ENCODE measurements around the gene C9orf72.
A peak's percentile ranks its signal among the peaks of the same experiment; 100 is the strongest.

C9orf72 gene

DNA sequence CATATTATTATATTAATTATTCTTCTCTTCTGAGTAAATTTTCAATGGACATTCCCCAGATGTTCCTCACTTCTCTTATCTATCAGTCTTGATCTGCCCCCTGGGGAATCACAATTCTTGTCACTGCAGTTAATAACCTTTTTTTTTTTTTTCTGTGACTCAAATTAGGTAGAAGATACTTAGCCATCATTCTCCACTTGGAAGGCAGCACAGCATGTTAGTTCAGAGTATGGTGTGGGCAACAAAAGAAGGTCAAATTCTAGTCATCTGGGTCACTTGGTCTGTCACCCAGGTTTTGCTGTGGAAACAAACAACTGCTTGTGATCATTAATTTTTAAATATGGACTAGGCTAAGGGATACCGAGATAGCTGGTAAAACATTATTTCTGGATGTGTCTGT is 35.5 kb downstream of the C9orf72 start:
- DNase-seq = no peak

DNA sequence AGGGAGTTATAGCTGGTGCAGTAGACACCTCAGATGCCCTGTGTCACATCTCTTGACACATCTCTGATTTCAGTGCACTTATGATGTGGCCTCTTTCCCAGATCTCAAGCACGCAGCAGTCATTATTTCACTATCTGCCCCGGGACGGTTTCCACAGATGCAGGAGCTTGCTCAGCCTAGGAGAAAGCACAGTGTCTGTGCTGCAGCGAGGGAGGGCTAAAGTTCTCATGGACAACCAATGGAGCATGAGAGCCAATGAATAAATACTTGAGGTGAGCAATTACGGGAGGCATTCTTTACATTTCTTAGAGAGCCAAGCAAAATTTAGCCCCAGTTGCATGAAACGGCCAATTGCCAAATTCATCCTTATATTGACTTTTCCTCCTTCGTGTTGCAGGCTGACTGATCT is 36.2 kb downstream of the C9orf72 start:
- DNase-seq = no peak

DNA sequence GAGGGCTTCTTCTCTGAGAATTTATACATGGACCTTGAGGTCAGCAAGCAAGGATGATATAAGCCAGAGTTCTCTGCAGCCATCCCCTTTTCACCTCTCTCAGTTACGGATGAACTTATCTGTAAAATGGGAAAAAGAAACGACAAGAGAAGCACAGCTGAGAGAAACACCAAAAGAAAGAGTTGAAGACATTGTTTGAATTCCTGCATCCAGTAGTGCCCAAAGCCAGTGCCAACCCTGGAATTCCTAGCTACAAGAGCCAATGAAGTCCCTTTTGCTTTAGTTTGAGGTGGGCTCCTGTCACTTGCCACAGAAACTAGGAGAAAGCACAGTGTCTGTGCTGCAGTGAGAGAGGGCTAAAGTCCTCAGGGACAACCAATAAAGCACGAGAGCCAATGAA is 37.1 kb downstream of the C9orf72 start:
- DNase-seq = no peak

DNA sequence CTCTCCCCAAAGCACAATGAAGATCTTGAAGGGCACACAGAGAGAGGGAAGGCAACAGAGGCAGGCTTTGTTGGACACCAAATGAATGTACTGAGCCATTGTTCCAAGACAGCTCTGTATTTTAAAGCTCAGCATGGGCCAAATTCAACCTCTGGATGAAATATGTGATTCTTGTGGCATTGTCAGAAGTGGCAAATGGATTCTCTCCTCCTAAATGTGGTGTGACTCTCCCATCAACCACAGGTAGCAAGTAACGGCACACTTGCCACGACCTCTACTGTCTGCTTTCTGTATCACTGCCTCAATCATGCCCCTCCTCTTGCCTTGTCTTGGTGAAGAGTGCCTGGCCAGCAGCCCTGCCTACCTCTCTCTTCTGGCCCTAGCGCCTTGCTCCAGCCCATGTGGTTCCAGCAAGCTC is 37.6 kb downstream of the C9orf72 start:
- no peak for DNase-seq

DNA sequence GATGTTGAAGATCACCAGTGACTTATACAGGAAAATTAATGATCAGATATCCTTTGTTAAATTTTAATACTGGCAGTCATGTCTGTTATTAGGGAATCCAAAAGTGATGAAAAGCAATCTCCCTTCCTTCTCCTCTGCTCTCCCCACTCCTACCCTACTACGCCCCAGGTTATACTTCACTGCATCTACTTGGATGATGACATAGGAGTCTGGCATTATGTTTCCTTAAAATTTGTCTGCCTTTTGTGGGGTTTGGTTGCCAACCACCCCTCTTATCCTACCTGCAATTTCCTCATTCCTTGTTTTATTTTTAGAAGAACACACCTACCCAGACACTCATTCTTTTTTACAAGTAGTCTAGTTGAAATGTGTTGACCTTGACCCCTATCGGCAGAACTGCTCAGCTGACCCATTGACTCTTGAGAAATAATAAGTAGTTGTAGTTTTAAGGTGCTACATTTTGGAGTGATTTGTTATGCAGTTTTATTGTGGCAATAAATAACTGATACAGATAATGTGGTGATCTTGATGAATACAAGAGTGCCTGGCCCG is 38.5 kb downstream of the C9orf72 start:
- DNase-seq = no peak

- no peak for DNase-seq
Measured at GRCh38 chr9:27534131-27534530, 39.1 kb downstream of the C9orf72 start.

GRCh38 chr9:27533311-27533710 is 40.0 kb downstream of the C9orf72 start:
- peak; percentile 58 to 72 for DNase-seq

DNA sequence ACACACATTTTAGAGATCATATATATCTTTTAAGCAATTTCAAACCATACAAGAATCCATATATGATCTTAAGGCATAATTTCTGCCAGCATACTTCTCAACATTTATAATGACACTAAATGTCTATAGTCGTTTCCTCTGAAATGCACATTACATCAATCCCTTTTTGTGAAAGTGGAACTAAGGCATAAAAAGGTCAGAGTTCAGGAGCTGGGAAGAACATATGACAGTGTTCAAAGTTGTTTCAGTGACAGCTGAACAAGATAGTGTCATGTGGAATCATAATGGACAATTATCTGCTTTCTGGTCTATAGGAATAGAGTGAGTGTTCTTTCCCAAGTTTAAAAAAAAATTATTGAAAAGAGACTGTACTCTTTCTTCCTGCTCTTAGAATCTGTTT is 41.2 kb downstream of the C9orf72 start:
- peak; percentile 71 to 79 for DNase-seq

- peak in 1 of 2 donors; percentile 32 for DNase-seq
Measured at GRCh38 chr9:27530915-27531755, 42.1 kb downstream of the C9orf72 start.

DNA sequence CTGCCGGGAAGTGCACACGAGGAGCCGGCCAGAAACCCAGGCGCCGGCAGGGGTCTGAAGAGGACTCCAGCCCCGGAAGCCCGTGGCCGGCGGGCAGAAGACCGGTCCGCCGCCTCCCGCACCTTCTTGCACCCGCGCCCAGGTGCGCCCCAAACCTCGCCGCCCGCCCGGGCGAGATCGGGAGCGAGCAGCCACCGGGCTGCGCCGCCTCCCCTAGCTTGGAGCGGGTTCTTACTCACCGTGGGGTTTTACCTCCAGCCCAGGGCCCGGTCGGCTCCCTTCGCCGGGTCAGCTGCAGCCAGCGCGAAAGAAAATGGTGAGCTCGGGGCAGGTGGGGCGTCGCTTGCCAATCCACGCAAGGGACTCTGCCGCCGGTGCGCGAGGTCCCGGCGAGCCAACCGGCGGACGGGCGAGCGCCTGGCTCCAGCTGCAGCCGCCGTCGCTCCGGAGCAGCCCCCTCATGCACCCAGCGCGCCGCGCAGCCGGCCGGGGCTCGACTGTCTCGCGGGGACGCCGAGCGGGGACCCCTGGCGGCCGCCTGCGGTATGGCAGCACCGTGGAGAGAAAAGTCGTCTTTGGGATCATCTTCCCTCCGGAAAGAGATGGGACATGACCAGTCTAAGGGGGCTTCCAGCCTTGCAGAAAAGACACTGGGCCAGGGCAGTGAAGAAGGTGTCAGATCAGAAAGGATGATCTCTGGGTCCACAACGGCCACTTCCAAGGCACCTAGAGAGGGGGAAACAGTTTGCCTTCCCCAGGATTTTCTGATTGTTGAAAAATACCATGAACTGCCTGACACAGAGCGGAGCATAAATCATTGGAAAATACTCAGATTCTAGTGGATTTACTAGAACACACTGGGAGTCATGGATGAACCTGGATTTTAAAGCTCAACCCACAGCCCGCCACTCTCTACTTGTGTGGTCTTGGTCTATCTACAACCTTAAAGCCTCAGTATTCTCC is 43.7 kb downstream of the C9orf72 start, which contains the start of gene MOB3B:
Gene MOB3B, minus strand, starts transcription at position 499 of the 963 bp plus-strand sequence. CDS start 74,264 bp downstream, outside the sequence.
- DNase-seq = peak; percentile 65 to 85

GRCh38 chr9:27528886-27529315 is 44.4 kb downstream of the C9orf72 start:
- peak; percentile 83 to 94 for DNase-seq

GRCh38 chr9:27528076-27528885 is 45.0 kb downstream of the C9orf72 start:
- DNase-seq = peak; percentile 81 to 86

- DNase-seq = peak in 1 of 2 donors; percentile 25
Measured at GRCh38 chr9:27527702-27528075, 45.6 kb downstream of the C9orf72 start.

DNA sequence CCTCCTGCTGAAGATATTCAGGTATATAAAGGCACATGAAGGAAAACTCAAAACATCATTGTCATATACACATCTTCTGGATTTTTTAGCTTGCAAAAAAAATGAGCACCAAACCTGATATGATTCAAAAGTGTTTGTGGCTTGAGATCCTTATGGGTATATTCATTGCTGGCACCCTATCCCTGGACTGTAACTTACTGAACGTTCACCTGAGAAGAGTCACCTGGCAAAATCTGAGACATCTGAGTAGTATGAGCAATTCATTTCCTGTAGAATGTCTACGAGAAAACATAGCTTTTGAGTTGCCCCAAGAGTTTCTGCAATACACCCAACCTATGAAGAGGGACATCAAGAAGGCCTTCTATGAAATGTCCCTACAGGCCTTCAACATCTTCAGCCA is 49.0 kb downstream of the C9orf72 start, which contains the start of gene IFNK:
Gene IFNK, plus strand, starts transcription at position 55 of the 400 bp plus-strand sequence. Its CDS starts 47 bp downstream, at position 102.
- DNase-seq = no peak

DNA sequence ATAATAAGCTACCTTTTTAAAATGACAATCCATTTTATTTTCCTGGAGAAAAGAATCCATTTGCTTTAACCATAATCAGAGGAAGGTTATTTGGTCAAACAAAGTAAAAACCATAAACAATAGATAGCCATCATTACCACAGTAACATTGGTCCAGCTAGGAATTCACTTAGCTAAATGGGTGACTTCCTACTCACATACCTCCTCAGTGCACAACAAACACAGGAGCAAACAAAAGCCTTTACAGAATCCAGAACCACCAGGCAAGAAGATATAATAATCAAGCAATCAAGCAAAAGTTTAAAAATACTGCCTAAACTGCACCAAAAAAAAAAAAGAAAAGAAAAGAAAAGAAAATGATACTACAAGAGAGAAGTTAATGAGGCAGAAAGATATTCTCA is 50.1 kb downstream of the C9orf72 start:
- DNase-seq = no peak

- no peak for DNase-seq
Measured at GRCh38 chr9:27520986-27521385, 52.3 kb downstream of the C9orf72 start.

GRCh38 chr9:27519466-27520465 is 53.5 kb downstream of the C9orf72 start:
- no peak for DNase-seq

DNA sequence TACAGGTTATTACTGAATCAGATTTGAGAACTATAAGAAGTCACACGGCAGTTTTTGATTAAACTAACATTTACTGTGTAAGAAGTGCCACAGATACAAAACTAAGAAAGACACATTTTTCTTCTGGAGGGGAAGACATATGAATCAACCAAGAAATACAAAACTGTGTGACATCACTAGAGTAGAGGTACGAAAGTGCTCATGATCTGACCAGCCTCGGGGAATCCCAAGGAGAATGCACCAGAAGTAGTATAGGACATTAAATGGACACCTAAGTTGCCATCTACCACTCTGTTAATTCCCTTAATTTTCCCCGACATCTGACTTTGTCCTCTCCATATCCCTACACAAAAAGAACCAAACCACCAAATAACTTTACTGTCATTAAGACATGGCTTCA is 54.5 kb downstream of the C9orf72 start:
- no peak for DNase-seq

GRCh38 chr9:27518006-27518405 is 55.3 kb downstream of the C9orf72 start:
- no peak for DNase-seq

DNA sequence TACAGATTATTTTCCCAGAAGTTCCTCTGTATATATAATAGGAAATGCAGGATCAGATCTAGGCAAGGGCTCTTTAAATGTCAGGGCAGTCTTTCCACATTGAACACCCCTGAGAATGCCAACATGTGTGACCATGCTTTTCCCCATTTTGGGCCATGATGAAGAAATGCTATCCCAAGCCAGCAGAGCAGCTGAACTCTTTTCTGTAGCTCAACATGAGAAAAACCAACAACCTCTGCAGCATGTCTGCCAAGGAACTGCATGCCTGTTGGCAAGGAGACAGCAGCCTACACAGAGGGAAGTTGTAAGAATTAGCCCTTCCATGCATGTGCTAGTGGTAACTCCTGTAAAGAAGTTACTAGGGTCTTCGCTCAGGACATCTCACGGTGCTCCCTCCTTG is 58.7 kb downstream of the C9orf72 start:
- no peak for DNase-seq

- DNase-seq = no peak
Measured at GRCh38 chr9:27511771-27512170, 61.5 kb downstream of the C9orf72 start.

Measured in inflammatory macrophage treated with lipopolysaccharide for 1 hour (primary cell).